K562 (cell line): Measurements from ENCODE around the gene DHX35. TPM values are rescaled to one million over a fixed set of nuclear protein-coding genes. Genes with fewer than 3 reads are reported as not detected.

ENCODE experiments used
- CBX3 ChIP-seq, 2 experiments: IDR thresholded peaks; 1 replicate in 1 of 2; 2 replicates in 1 of 2; pipeline ENCODE4 v1.6.1; 2012; ENCODE audit warnings: inconsistent platforms in 2 of 2, low read length in 2 of 2, borderline replicate concordance in 1 of 2, control low read depth in 1 of 2
- HDAC6 ChIP-seq: IDR thresholded peaks from 2 replicates; pipeline ENCODE4 v1.6.1; 2012; ENCODE audit warnings: low read depth, mild to moderate bottlenecking, control low read depth, inconsistent platforms, low read length, moderate library complexity
- MAFG ChIP-seq: fragments of 450-650 bp; conservative IDR thresholded peaks from 2 replicates; pipeline ENCODE4 v1.6.1; 2016; ENCODE audit warnings: missing genetic modification characterization, missing compliant biosample characterization
- MTF1 ChIP-seq: fragments of 250-450 bp; sonication (Bioruptor Pico); IDR thresholded peaks from 2 replicates; pipeline ENCODE4 v1.9.0; 2021; ENCODE audit warnings: moderate library complexity, mild to moderate bottlenecking, inconsistent platforms, borderline replicate concordance
- NRF1 ChIP-seq, 2 experiments: fragments of 450-650 bp; IDR thresholded peaks in 1 of 2; conservative IDR thresholded peaks in 1 of 2; 2 replicates each; pipeline ENCODE4 v1.6.1; 2014; ENCODE audit warnings: mild to moderate bottlenecking in 2 of 2
- PHB2 ChIP-seq: fragments of 450-650 bp; IDR thresholded peaks from 2 replicates; pipeline ENCODE4 v1.6.1; 2017; ENCODE audit warnings: low read depth
- POLR2AphosphoS2 ChIP-seq: IDR thresholded peaks from 2 replicates; pipeline ENCODE4 v1.6.1; 2012; ENCODE audit warnings: low read length, improper control_type of control experiment
- SRSF1 ChIP-seq: fragments of 200-400 bp; formaldehyde crosslinking; IDR thresholded peaks from 2 replicates; pipeline ENCODE4 v1.6.1; 2017; ENCODE audit warnings: mild to moderate bottlenecking, low read depth, low read length, moderate library complexity
- SRSF7 ChIP-seq: fragments of 200-400 bp; formaldehyde crosslinking; optimal IDR thresholded peaks from 2 replicates; pipeline ENCODE3; 2017; ENCODE audit warnings: mild to moderate bottlenecking, low read depth, low read length
- TAF7 ChIP-seq: fragments of 450-650 bp; IDR thresholded peaks from 2 replicates; pipeline ENCODE4 v1.6.1; 2016; ENCODE audit warnings: missing genetic modification characterization, missing compliant biosample characterization
- TEAD4 ChIP-seq, 2 experiments: sonication (generic) in 1 of 2; formaldehyde crosslinking in 1 of 2; IDR thresholded peaks; 2 replicates each; pipeline versions ENCODE4 v1.6.1 to v1.8.0; 2012 to 2022; ENCODE audit warnings: borderline replicate concordance in 1 of 2, inconsistent platforms in 1 of 2, low read length in 1 of 2, mild to moderate bottlenecking in 1 of 2, missing genetic modification reagents in 1 of 2
- ZNF764 ChIP-seq: fragments of 250-450 bp; sonication (Bioruptor Pico); IDR thresholded peaks from 2 replicates; pipeline ENCODE4 v1.4.0; 2020; ENCODE audit warnings: low read depth, mild to moderate bottlenecking, moderate library complexity
- polyA plus RNA-seq, 8 experiments: library from polyadenylated mRNA; depleted of rRNA in 4 of 8; stranded (reverse) in 5 of 8; unstranded in 3 of 8; fragments of >200 nt; fragmentation: Nextera tagmentation in 2 of 8; fragmentation: Illumina TruSeq in 1 of 8; extraction: Ambion mirVana in 2 of 8; extraction: Trizol in 1 of 8; gene quantifications; 2 replicates each; pipeline versions ENCODE4 v1.2.1 to v1.2.3, GENCODE V29; 2011 to 2014; ENCODE audit warnings: inconsistent platforms in 1 of 8, missing spikeins in 1 of 8
- total RNA-seq, 7 experiments: library from RNA; depleted of rRNA in 6 of 7; stranded (reverse); fragments of >200 nt in 6 of 7; fragmentation: Illumina TruSeq in 2 of 7; extraction: Trizol in 2 of 7; gene quantifications; 2 replicates each; pipeline versions ENCODE4 v1.2.1 to v1.2.3, GENCODE V29; 2011 to 2021; ENCODE audit warnings: low replicate concordance in 1 of 7
- TF ChIP-seq, protein P1 (sequence below): fragments of 250-450 bp; sonication (Bioruptor Pico); IDR thresholded peaks from 2 replicates; pipeline ENCODE4 v1.4.0; 2020
- TF ChIP-seq, protein P2 (sequence below): fragments of 450-650 bp; IDR thresholded peaks from 2 replicates; pipeline ENCODE4 v1.6.1; 2016; ENCODE audit warnings: borderline replicate concordance

DHX35 gene
- total and polyA plus RNA-seq, 9 of the 15 experiments (the other 6 are each of a cell fraction or from before 2014, with no cell fraction given), result 6.5 to 25.6 (median 16.9) TPM

DNA sequence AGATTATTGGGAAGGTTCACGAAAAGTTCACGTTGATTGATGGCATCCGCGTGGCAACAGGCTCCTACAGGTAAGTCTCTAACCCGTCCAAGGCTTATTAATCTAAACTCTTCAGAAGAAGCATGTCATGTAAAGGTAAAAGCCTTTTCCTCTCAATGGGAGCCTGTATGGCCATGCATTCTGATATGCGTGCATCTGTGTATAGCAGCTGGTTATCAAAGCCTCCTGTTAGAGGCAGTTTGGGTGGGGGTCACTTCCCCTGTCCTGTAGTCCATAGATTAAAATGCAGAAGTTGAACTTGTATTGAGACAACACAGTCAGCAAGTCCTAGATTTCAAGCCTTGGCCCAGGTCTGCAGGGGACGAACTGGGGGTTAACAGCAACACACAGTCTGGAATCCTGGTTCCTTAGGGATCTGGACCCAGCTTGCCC lies 14.2 kb upstream of the DHX35 start (continued):
- TF ChIP-seq NRF1 (conservative IDR thresholded peaks at IDR 0.05 in 1 of 2, IDR thresholded peaks at IDR 0.05 in 1 of 2) (0 out of 4 replicates have a peak, but pooled peaks of 1 of the 2 experiments have one; percentile 12), MTF1 (CRISPR knock-in tag) (no peak), TEAD4 (IDR thresholded peaks at IDR 0.05; ENCODE audit: low read length) (peak; percentile 100), TEAD4 (CRISPR knock-in tag; IDR thresholded peaks at IDR 0.05; ENCODE audit: borderline replicate concordance) (no peak), TAF7 (no peak), SRSF7 (no peak), HDAC6 (no peak), POLR2AphosphoS2 (no peak; the same call in 1 of the 2 replicates), ZNF764 (CRISPR knock-in tag) (no peak), PHB2 (peak; percentile 98), SRSF1 (no peak), CBX3 (IDR thresholded peaks at IDR 0.05; ENCODE audit: borderline replicate concordance in 1 of 2, low read length in 2 of 2) (peak in 1 of 2 experiments; percentile 49; a peak in 1 of 3 replicates), MAFG (tag) (0 out of 2 replicates have a peak, but pooled peaks have one; percentile 19)
- TF ChIP-seq, protein P1, sequence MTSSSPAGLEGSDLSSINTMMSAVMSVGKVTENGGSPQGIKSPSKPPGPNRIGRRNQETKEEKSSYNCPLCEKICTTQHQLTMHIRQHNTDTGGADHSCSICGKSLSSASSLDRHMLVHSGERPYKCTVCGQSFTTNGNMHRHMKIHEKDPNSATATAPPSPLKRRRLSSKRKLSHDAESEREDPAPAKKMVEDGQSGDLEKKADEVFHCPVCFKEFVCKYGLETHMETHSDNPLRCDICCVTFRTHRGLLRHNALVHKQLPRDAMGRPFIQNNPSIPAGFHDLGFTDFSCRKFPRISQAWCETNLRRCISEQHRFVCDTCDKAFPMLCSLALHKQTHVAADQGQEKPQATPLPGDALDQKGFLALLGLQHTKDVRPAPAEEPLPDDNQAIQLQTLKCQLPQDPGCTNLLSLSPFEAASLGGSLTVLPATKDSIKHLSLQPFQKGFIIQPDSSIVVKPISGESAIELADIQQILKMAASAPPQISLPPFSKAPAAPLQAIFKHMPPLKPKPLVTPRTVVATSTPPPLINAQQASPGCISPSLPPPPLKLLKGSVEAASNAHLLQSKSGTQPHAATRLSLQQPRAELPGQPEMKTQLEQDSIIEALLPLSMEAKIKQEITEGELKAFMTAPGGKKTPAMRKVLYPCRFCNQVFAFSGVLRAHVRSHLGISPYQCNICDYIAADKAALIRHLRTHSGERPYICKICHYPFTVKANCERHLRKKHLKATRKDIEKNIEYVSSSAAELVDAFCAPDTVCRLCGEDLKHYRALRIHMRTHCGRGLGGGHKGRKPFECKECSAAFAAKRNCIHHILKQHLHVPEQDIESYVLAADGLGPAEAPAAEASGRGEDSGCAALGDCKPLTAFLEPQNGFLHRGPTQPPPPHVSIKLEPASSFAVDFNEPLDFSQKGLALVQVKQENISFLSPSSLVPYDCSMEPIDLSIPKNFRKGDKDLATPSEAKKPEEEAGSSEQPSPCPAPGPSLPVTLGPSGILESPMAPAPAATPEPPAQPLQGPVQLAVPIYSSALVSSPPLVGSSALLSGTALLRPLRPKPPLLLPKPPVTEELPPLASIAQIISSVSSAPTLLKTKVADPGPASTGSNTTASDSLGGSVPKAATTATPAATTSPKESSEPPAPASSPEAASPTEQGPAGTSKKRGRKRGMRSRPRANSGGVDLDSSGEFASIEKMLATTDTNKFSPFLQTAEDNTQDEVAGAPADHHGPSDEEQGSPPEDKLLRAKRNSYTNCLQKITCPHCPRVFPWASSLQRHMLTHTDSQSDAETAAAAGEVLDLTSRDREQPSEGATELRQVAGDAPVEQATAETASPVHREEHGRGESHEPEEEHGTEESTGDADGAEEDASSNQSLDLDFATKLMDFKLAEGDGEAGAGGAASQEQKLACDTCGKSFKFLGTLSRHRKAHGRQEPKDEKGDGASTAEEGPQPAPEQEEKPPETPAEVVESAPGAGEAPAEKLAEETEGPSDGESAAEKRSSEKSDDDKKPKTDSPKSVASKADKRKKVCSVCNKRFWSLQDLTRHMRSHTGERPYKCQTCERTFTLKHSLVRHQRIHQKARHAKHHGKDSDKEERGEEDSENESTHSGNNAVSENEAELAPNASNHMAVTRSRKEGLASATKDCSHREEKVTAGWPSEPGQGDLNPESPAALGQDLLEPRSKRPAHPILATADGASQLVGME (CRISPR knock-in tag), result no peak
- TF ChIP-seq, protein P2, sequence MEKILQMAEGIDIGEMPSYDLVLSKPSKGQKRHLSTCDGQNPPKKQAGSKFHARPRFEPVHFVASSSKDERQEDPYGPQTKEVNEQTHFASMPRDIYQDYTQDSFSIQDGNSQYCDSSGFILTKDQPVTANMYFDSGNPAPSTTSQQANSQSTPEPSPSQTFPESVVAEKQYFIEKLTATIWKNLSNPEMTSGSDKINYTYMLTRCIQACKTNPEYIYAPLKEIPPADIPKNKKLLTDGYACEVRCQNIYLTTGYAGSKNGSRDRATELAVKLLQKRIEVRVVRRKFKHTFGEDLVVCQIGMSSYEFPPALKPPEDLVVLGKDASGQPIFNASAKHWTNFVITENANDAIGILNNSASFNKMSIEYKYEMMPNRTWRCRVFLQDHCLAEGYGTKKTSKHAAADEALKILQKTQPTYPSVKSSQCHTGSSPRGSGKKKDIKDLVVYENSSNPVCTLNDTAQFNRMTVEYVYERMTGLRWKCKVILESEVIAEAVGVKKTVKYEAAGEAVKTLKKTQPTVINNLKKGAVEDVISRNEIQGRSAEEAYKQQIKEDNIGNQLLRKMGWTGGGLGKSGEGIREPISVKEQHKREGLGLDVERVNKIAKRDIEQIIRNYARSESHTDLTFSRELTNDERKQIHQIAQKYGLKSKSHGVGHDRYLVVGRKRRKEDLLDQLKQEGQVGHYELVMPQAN, result peak; percentile 55; the same call in 1 of the 2 replicates
